Body of pancreas (tissue), 4 donors: ENCODE data around the gene RFK. TPM values are rescaled to one million over a fixed set of nuclear protein-coding genes. Genes with fewer than 3 reads are reported as not detected.

Source experiments
- ATAC-seq: fragments of 150-250 bp; one replicate; pipeline ENCODE4 v1.9.1; 2016
- DNase-seq, 4 donors: peaks; one replicate each; pipeline ENCODE4 v3.0.0-alpha.2; 2019
- H3K27ac ChIP-seq, 4 donors: fragments of 200-600 bp; sonication (generic); 1 replicate in 3 of 4; 2 replicates in 1 of 4; pipeline versions ENCODE4 v1.5.1 to v1.6.1; 2016 to 2019; ENCODE audit warnings: mild to moderate bottlenecking in 1 of 4, mixed read lengths in 1 of 4, moderate library complexity in 1 of 4
- H3K27me3 ChIP-seq, 2 donors: fragments of 200-600 bp; sonication (generic); one replicate each; pipeline ENCODE4 v1.6.0; 2016; ENCODE audit warnings: mild to moderate bottlenecking in 1 of 2
- H3K36me3 ChIP-seq, 2 donors: fragments of 200-600 bp; sonication (generic); replicated peaks in 1 of 2; 2 replicates each; pipeline ENCODE4 v1.5.1; 2016; ENCODE audit warnings: low read depth in 2 of 2; ENCODE audit not compliant: insufficient read depth in 1 of 2
- H3K4me1 ChIP-seq: fragments of 200-600 bp; sonication (generic); one replicate; pipeline ENCODE4 v1.6.0; 2016
- H3K4me3 ChIP-seq, 2 donors: fragments of 200-600 bp; sonication (generic); 1 replicate in 1 of 2; 2 replicates in 1 of 2; pipeline ENCODE4 v1.5.1; 2016 to 2019
- H3K9me3 ChIP-seq, 3 donors: fragments of 200-600 bp; sonication (generic); 1 replicate in 2 of 3; 2 replicates in 1 of 3; pipeline ENCODE4 v1.5.1; 2016
- CTCF ChIP-seq, 7 experiments: fragments of 450-650 bp in 4 of 7; fragments of 200-600 bp in 3 of 7; sonication (generic) in 3 of 7; IDR thresholded peaks; one replicate each; pipeline ENCODE4 v1.5.1; 2016 to 2019; ENCODE audit warnings: antibody characterized with exemption in 7 of 7
- POLR2A ChIP-seq, 3 donors: fragments of 450-650 bp; IDR thresholded peaks; one replicate each; pipeline ENCODE4 v1.6.1; 2016; ENCODE audit warnings: antibody characterized with exemption in 3 of 3, mild to moderate bottlenecking in 2 of 3
- WGBS, 2 donors: methylation state at CpG; one replicate each; pipeline ENCODE4 v1.1.5; 2017; 5-methylcytosine and 5-hydroxymethylcytosine counted together
- intact Hi-C: fragments of 100-400 bp; cut with DNase I; formaldehyde crosslinking; loops from one replicate; pipeline ENCODE4 v1.15.1; 2023
- total RNA-seq, 2 donors: library from RNA; depleted of rRNA; stranded (reverse); fragments of >200 nt; gene quantifications; one replicate each; pipeline ENCODE4 v1.1.0, GENCODE V29; 2016

RFK gene
- total RNA-seq, 2 donors from 2014 or later: 7.6 to 13.0 TPM

GRCh38 chr9:76338418-76338817, 55.8 kb downstream of the RFK start:
- Histone ChIP-seq H3K4me3 (no peak overlapping the region), H3K36me3 (no peaks in the 10 kb centered on the region), H3K27me3 (no peaks in the 10 kb centered on the region), H3K27ac (no peak overlapping the region), H3K9me3 (no peaks in the 10 kb centered on the region), H3K4me1 (no peaks in the 10 kb centered on the region)
- no peak for TF ChIP-seq POLR2A (IDR thresholded peaks at IDR 0.05)
- no peak for TF ChIP-seq CTCF (IDR thresholded peaks at IDR 0.05)
- WGBS, 2 donors: 79 to 87% methylated on average over 6 of the region's 6 CpGs
- intact Hi-C loops: no loop called here
- ATAC-seq: no peak
- DNase-seq: no peak

GRCh38 chr9:76336027-76336426, 58.2 kb downstream of the RFK start:
- intact Hi-C loops: no loop called here
- Histone ChIP-seq H3K27me3 (no peaks in the 10 kb centered on the region), H3K9me3 (no peaks in the 10 kb centered on the region), H3K27ac (no peak overlapping the region), H3K4me3 (no peak overlapping the region), H3K4me1 (no peaks in the 10 kb centered on the region), H3K36me3 (no peaks in the 10 kb centered on the region)
- DNase-seq (no peak), ATAC-seq (no peak)
- no peak for TF ChIP-seq CTCF (IDR thresholded peaks at IDR 0.05)
- TF ChIP-seq POLR2A (IDR thresholded peaks at IDR 0.05): no peak
- 89 to 93% methylated on average over 1 of the region's 1 CpG for WGBS, 2 donors

Other genes with a start within 250 kb of the RFK start
- gene GCNT1, start 64.8 kb upstream of the RFK start, total RNA-seq: 10 to 100 TPM in 1 of 2 donors, 1 to 10 TPM in 1; 7.3 to 34.2 TPM